Peyer's patch (tissue), 4 donors: ENCODE data around the gene SPATA16.

Experiments
- CTCF ChIP-seq, 6 experiments: fragments of 450-650 bp in 4 of 6; fragments of 200-600 bp in 2 of 6; sonication (generic) in 1 of 6; IDR thresholded peaks; one replicate each; pipeline ENCODE4 v1.5.1; 2017 to 2019; ENCODE audit warnings: antibody characterized with exemption in 6 of 6, mild to moderate bottlenecking in 3 of 6, moderate library complexity in 1 of 6
- POLR2A ChIP-seq, 2 donors: fragments of 450-650 bp; IDR thresholded peaks; one replicate each; pipeline ENCODE4 v1.5.1; 2017; ENCODE audit warnings: antibody characterized with exemption in 2 of 2, mild to moderate bottlenecking in 2 of 2, moderate library complexity in 2 of 2

- TF ChIP-seq CTCF (IDR thresholded peaks at IDR 0.05) (no peak), POLR2A (IDR thresholded peaks at IDR 0.05) (no peak)
These were observed 103.1 kb downstream of the SPATA16 start for GRCh38 chr3:173037840-173038483.
